HepG2 (cell line): ENCODE results near the gene SCAMP3. TPM values are rescaled to one million over a fixed set of nuclear protein-coding genes. Genes with fewer than 3 reads are reported as not detected.

Source experiments
- ATRX ChIP-seq: sonication (generic); formaldehyde crosslinking; IDR thresholded peaks from 2 replicates; pipeline ENCODE4 v1.4.0; 2020; ENCODE audit warnings: missing genetic modification reagents, borderline replicate concordance
- NPAS2 ChIP-seq: sonication (generic); formaldehyde crosslinking; IDR thresholded peaks from 2 replicates; pipeline ENCODE4 v1.8.0; 2022; ENCODE audit warnings: mild to moderate bottlenecking, missing genetic modification reagents, borderline replicate concordance
- POLR2AphosphoS2 ChIP-seq: IDR thresholded peaks from 2 replicates; pipeline ENCODE4 v1.6.1; 2011; ENCODE audit warnings: low read depth, low read length, improper control_type of control experiment
- RNF2 ChIP-seq: fragments of 450-650 bp; conservative IDR thresholded peaks from 2 replicates; pipeline ENCODE4 v1.6.1; 2016; ENCODE audit warnings: low read depth
- SETDB1 ChIP-seq: sonication (generic); formaldehyde crosslinking; IDR thresholded peaks from 2 replicates; pipeline ENCODE4 v1.5.1; 2020; ENCODE audit warnings: missing genetic modification reagents, mild to moderate bottlenecking, borderline replicate concordance
- SMARCC2 ChIP-seq: fragments of 450-650 bp; IDR thresholded peaks from 2 replicates; pipeline ENCODE4 v1.6.1; 2017; ENCODE audit warnings: antibody characterized with exemption, mild to moderate bottlenecking
- ZIK1 ChIP-seq: sonication (generic); formaldehyde crosslinking; IDR thresholded peaks from 2 replicates; pipeline ENCODE4 v1.5.0; 2020; ENCODE audit warnings: mild to moderate bottlenecking, low read depth, missing genetic modification reagents, borderline replicate concordance
- polyA plus RNA-seq, 8 experiments: library from polyadenylated mRNA; depleted of rRNA in 3 of 8; stranded (reverse) in 7 of 8; unstranded in 1 of 8; fragments of >200 nt; fragmentation: Illumina TruSeq in 4 of 8; extraction: Trizol in 4 of 8; gene quantifications; 2 replicates each; pipeline versions ENCODE4 v1.2.1 to v1.2.3, GENCODE V29; 2011 to 2016; ENCODE audit warnings: low read depth in 4 of 8, missing spikeins in 1 of 8, mixed read lengths in 1 of 8; ENCODE audit not compliant: insufficient read depth in 1 of 8
- total RNA-seq, 5 experiments: library from RNA; depleted of rRNA; stranded (reverse); fragments of >200 nt; fragmentation: Illumina TruSeq; extraction: Trizol; gene quantifications; 2 replicates each; pipeline ENCODE4 v1.2.3, GENCODE V29; 2016; ENCODE audit warnings: low read depth in 1 of 5
- TF ChIP-seq, protein P1 (sequence below): sonication (generic); formaldehyde crosslinking; IDR thresholded peaks from 2 replicates; pipeline ENCODE4 v1.5.1; 2020; ENCODE audit warnings: mild to moderate bottlenecking, missing genetic modification reagents, moderate library complexity
- TF ChIP-seq, protein P2 (sequence below): sonication (generic); formaldehyde crosslinking; IDR thresholded peaks from 2 replicates; pipeline ENCODE4 v1.9.0; 2022; ENCODE audit warnings: low read depth, missing genetic modification reagents
- TF ChIP-seq, protein P3 (sequence below): sonication (generic); formaldehyde crosslinking; IDR thresholded peaks from 2 replicates; pipeline ENCODE4 v1.4.0; 2020; ENCODE audit warnings: missing genetic modification reagents
- TF ChIP-seq, protein P4 (sequence below): sonication (generic); formaldehyde crosslinking; IDR thresholded peaks from 2 replicates; pipeline ENCODE4 v1.4.0; 2020; ENCODE audit warnings: mild to moderate bottlenecking, missing genetic modification reagents
- TF ChIP-seq, protein P5 (sequence below): sonication (generic); formaldehyde crosslinking; IDR thresholded peaks from 2 replicates; pipeline ENCODE4 v1.5.0; 2020; ENCODE audit warnings: missing genetic modification reagents
- TF ChIP-seq, protein P6 (sequence below): IDR thresholded peaks from 2 replicates; pipeline ENCODE4 v1.6.1; 2016; ENCODE audit warnings: low read depth, borderline replicate concordance

Gene SCAMP3
- total and polyA plus RNA-seq, 2 of the 13 experiments (the other 11 are each of a cell fraction or from before 2014, with no cell fraction given): 46.8 to 83.3 TPM

DNA sequence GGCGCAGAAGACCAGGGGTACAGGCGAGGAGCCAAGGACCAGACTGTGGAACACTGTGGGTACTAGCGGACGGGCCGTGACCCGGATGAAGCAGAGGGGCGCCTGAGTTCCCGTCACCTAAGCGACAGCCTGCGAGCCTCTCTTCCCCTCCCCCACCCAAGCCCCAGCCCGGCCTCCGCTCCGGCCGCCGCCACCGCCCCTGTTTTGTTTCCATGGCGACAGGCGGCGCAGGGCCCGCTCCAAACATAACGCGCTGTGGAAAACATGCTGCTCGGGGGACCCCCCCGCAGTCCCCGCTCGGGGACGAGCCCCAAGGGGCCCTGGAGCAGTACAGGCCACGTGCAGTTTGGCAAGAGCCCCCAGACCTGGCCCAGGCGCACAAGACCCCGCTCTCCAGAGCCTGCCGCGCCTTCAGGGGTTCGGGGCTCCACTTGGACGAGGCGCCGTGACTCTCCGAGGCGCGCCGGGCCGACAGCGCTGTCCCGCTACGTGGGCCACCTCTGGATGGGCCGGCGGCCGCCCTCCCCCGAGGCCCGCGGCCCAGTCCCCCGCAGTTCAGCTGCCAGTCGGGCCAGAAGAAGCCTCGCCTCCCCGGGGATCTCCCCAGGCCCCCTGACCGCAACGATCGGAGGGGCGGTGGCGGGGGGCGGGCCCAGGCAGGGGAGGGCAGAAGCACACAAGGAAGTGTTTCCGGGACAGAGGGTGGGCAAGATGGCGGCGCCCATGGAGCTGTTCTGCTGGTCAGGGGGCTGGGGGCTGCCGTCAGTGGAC lies 53.4 kb downstream of the SCAMP3 start, which contains the start of gene MTX1 (continued):
- TF ChIP-seq SMARCC2: no peak
- TF ChIP-seq, protein P1, sequence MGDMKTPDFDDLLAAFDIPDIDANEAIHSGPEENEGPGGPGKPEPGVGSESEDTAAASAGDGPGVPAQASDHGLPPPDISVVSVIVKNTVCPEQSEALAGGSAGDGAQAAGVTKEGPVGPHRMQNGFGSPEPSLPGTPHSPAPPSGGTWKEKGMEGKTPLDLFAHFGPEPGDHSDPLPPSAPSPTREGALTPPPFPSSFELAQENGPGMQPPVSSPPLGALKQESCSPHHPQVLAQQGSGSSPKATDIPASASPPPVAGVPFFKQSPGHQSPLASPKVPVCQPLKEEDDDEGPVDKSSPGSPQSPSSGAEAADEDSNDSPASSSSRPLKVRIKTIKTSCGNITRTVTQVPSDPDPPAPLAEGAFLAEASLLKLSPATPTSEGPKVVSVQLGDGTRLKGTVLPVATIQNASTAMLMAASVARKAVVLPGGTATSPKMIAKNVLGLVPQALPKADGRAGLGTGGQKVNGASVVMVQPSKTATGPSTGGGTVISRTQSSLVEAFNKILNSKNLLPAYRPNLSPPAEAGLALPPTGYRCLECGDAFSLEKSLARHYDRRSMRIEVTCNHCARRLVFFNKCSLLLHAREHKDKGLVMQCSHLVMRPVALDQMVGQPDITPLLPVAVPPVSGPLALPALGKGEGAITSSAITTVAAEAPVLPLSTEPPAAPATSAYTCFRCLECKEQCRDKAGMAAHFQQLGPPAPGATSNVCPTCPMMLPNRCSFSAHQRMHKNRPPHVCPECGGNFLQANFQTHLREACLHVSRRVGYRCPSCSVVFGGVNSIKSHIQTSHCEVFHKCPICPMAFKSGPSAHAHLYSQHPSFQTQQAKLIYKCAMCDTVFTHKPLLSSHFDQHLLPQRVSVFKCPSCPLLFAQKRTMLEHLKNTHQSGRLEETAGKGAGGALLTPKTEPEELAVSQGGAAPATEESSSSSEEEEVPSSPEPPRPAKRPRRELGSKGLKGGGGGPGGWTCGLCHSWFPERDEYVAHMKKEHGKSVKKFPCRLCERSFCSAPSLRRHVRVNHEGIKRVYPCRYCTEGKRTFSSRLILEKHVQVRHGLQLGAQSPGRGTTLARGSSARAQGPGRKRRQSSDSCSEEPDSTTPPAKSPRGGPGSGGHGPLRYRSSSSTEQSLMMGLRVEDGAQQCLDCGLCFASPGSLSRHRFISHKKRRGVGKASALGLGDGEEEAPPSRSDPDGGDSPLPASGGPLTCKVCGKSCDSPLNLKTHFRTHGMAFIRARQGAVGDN (CRISPR knock-in tag): peak; percentile 80
- TF ChIP-seq, protein P2, sequence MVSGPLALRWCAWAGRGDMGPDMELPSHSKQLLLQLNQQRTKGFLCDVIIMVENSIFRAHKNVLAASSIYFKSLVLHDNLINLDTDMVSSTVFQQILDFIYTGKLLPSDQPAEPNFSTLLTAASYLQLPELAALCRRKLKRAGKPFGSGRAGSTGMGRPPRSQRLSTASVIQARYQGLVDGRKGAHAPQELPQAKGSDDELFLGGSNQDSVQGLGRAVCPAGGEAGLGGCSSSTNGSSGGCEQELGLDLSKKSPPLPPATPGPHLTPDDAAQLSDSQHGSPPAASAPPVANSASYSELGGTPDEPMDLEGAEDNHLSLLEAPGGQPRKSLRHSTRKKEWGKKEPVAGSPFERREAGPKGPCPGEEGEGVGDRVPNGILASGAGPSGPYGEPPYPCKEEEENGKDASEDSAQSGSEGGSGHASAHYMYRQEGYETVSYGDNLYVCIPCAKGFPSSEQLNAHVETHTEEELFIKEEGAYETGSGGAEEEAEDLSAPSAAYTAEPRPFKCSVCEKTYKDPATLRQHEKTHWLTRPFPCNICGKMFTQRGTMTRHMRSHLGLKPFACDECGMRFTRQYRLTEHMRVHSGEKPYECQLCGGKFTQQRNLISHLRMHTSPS: no peak
- TF ChIP-seq, protein P3, sequence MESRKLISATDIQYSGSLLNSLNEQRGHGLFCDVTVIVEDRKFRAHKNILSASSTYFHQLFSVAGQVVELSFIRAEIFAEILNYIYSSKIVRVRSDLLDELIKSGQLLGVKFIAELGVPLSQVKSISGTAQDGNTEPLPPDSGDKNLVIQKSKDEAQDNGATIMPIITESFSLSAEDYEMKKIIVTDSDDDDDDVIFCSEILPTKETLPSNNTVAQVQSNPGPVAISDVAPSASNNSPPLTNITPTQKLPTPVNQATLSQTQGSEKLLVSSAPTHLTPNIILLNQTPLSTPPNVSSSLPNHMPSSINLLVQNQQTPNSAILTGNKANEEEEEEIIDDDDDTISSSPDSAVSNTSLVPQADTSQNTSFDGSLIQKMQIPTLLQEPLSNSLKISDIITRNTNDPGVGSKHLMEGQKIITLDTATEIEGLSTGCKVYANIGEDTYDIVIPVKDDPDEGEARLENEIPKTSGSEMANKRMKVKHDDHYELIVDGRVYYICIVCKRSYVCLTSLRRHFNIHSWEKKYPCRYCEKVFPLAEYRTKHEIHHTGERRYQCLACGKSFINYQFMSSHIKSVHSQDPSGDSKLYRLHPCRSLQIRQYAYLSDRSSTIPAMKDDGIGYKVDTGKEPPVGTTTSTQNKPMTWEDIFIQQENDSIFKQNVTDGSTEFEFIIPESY (CRISPR knock-in tag): no peak
- peak; percentile 70; the same call in 1 of the 2 replicates for TF ChIP-seq ZIK1
- no peak for TF ChIP-seq POLR2AphosphoS2
- TF ChIP-seq, protein P4, sequence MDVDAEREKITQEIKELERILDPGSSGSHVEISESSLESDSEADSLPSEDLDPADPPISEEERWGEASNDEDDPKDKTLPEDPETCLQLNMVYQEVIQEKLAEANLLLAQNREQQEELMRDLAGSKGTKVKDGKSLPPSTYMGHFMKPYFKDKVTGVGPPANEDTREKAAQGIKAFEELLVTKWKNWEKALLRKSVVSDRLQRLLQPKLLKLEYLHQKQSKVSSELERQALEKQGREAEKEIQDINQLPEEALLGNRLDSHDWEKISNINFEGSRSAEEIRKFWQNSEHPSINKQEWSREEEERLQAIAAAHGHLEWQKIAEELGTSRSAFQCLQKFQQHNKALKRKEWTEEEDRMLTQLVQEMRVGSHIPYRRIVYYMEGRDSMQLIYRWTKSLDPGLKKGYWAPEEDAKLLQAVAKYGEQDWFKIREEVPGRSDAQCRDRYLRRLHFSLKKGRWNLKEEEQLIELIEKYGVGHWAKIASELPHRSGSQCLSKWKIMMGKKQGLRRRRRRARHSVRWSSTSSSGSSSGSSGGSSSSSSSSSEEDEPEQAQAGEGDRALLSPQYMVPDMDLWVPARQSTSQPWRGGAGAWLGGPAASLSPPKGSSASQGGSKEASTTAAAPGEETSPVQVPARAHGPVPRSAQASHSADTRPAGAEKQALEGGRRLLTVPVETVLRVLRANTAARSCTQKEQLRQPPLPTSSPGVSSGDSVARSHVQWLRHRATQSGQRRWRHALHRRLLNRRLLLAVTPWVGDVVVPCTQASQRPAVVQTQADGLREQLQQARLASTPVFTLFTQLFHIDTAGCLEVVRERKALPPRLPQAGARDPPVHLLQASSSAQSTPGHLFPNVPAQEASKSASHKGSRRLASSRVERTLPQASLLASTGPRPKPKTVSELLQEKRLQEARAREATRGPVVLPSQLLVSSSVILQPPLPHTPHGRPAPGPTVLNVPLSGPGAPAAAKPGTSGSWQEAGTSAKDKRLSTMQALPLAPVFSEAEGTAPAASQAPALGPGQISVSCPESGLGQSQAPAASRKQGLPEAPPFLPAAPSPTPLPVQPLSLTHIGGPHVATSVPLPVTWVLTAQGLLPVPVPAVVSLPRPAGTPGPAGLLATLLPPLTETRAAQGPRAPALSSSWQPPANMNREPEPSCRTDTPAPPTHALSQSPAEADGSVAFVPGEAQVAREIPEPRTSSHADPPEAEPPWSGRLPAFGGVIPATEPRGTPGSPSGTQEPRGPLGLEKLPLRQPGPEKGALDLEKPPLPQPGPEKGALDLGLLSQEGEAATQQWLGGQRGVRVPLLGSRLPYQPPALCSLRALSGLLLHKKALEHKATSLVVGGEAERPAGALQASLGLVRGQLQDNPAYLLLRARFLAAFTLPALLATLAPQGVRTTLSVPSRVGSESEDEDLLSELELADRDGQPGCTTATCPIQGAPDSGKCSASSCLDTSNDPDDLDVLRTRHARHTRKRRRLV (CRISPR knock-in tag): no peak
- TF ChIP-seq, protein P5, sequence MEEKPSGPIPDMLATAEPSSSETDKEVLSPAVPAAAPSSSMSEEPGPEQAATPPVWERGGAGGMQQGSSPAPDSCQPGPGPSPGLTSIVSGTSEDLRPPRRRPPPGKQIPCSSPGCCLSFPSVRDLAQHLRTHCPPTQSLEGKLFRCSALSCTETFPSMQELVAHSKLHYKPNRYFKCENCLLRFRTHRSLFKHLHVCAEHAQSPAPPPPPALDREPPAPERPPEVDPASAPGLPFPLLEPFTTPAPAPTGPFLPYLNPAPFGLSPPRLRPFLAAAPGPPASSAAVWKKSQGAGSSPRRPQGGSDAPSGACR (CRISPR knock-in tag): 0 out of 2 replicates have a peak, but pooled peaks have one; percentile 9
- TF ChIP-seq RNF2: 0 out of 2 replicates have a peak, but pooled peaks have one; percentile 40
- no peak for TF ChIP-seq SETDB1 (CRISPR knock-in tag)
- TF ChIP-seq, protein P6, sequence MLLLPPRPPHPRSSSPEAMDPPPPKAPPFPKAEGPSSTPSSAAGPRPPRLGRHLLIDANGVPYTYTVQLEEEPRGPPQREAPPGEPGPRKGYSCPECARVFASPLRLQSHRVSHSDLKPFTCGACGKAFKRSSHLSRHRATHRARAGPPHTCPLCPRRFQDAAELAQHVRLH (CRISPR knock-in tag): peak; percentile 62; the same call in 1 of the 2 replicates
- no peak for TF ChIP-seq NPAS2 (CRISPR knock-in tag)
- TF ChIP-seq ATRX (CRISPR knock-in tag): no peak
